ENCODE measurements around the gene ADAMTS5. TPM values are rescaled to one million over a fixed set of nuclear protein-coding genes. Genes with fewer than 3 reads are reported as not detected.

ADAMTS5 gene
- total RNA-seq, 4 donors from 2014 or later: 7.8 to 9.3 (median 8.7) TPM

GRCh38 chr21:26946744-26947446 lies 20.0 kb downstream of the ADAMTS5 start:
- no peak for TF ChIP-seq CTCF (IDR thresholded peaks at IDR 0.05)
- 74 to 75% methylated on average over 6 of the region's 6 CpGs for WGBS, 2 donors
- no peak overlapping the region for H3K4me3 ChIP-seq (ENCODE audit: low read depth, poor library complexity, severe bottlenecking)
- no peak for DNase-seq (ENCODE audit: low spot score in 2 of 2)
- intact Hi-C loops (cut with DNase I; ENCODE audit: low total_unique reads): no loop called here

GRCh38 chr21:26945916-26946675 lies 20.8 kb downstream of the ADAMTS5 start:
- no peak for TF ChIP-seq CTCF (IDR thresholded peaks at IDR 0.05)
- TF ChIP-seq POLR2A (IDR thresholded peaks at IDR 0.05): no peak
- WGBS, 2 donors: 39 to 43% methylated on average over 13 of the region's 13 CpGs
- no peak overlapping the region for H3K4me3 ChIP-seq (ENCODE audit: low read depth, poor library complexity, severe bottlenecking)
- no peak for DNase-seq (ENCODE audit: low spot score in 2 of 2)
- intact Hi-C loops (cut with DNase I; ENCODE audit: low total_unique reads): no loop called here

GRCh38 chr21:26943921-26944320 lies 23.0 kb downstream of the ADAMTS5 start:
- DNase-seq (ENCODE audit: low spot score in 2 of 2): no peak
- TF ChIP-seq CTCF (IDR thresholded peaks at IDR 0.05) (no peak), POLR2A (IDR thresholded peaks at IDR 0.05) (no peak)
- WGBS, 2 donors: 73 to 75% methylated on average over 2 of the region's 2 CpGs
- no peak overlapping the region for H3K4me3 ChIP-seq (ENCODE audit: low read depth, poor library complexity, severe bottlenecking)
- intact Hi-C loops (cut with DNase I; ENCODE audit: low total_unique reads): no loop called here

- no peak overlapping the region for H3K4me3 ChIP-seq (ENCODE audit: low read depth, poor library complexity, severe bottlenecking)
- DNase-seq (ENCODE audit: low spot score in 2 of 2): no peak
- TF ChIP-seq POLR2A (IDR thresholded peaks at IDR 0.05) (no peak), CTCF (IDR thresholded peaks at IDR 0.05) (no peak)
- intact Hi-C loops (cut with DNase I; ENCODE audit: low total_unique reads): no loop called here
- WGBS, 2 donors: 75 to 78% methylated on average over 1 of the region's 1 CpG
Observed at GRCh38 chr21:26941421-26941820, 25.5 kb downstream of the ADAMTS5 start.

- no peak for DNase-seq (ENCODE audit: low spot score in 2 of 2)
- TF ChIP-seq CTCF (IDR thresholded peaks at IDR 0.05) (no peak), POLR2A (IDR thresholded peaks at IDR 0.05) (no peak)
- H3K4me3 ChIP-seq (ENCODE audit: low read depth, poor library complexity, severe bottlenecking): no peak overlapping the region
- intact Hi-C loops (cut with DNase I; ENCODE audit: low total_unique reads): no loop called here
- WGBS, 2 donors: 61 to 67% methylated on average over 2 of the region's 2 CpGs
Observed at GRCh38 chr21:26939601-26940111, 27.2 kb downstream of the ADAMTS5 start.
